GM19455 (cell line): Measurements from ENCODE around the gene SOAT1.
"Not testable (repeated sequence)": the region's sequence is repeated elsewhere in the genome, so short reads cannot be mapped to it uniquely, and the experiment has no call there.

Experiments used
- ATAC-seq: cut with Tn5 transposase; IDR thresholded peaks from one replicate; pipeline ENCODE4 v1.9.1; 2021; ENCODE audit not compliant: unreplicated experiment

Gene SOAT1

DNA sequence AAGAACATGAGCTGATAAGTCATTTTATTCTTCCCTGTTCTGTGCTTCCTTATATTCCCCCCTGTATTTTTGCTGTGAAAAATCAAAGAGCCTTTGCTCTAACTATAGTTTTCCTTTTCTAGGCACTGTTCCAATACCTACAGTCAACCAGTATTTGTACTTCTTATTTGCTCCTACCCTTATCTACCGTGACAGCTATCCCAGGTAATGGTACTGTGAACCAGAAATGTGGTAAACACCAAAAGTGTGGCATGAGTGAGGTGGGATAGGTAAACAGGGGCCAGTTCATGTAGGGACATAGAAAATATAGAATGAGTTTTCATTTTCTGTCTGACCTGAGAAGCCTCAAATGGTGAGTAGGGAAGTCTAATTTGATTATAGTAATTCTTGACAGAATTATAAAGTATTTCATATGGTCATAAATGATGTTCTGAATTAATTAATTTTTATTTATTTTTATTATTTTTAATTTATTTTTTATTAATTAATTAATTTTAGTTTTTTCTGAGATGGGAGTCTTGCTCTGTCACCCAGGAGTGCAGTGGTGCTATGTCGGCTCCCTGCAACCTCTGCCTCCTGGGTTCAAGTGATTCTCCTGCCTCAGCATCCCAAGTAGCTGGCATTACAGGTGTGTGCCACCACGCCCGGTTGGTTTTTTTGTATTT is 49.3 kb downstream of the SOAT1 start:
- ATAC-seq = no peak

- no peak for ATAC-seq
Observed at GRCh38 chr1:179351281-179351680, 57.7 kb downstream of the SOAT1 start.

DNA sequence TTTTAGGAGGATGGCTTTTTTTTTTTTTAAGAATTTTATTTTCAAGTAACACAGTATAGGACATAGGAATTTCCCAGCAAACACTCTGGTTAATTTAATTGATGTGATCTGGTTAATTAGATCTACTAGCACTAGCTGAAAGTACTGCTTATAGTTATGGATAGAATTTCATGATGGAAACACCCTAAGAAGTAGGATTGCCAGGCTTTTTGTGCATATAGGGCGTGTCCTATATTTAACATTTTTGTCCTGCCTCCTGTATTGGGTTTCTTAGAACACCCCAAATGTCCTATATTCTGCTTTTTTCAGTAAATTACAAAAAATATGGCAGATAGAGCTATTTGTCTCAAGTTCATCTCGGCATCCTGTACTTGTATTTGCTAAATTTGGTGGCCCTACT is 58.6 kb downstream of the SOAT1 start:
- no peak for ATAC-seq

- no peak for ATAC-seq
Observed at GRCh38 chr1:179353546-179353945, 59.9 kb downstream of the SOAT1 start.

DNA sequence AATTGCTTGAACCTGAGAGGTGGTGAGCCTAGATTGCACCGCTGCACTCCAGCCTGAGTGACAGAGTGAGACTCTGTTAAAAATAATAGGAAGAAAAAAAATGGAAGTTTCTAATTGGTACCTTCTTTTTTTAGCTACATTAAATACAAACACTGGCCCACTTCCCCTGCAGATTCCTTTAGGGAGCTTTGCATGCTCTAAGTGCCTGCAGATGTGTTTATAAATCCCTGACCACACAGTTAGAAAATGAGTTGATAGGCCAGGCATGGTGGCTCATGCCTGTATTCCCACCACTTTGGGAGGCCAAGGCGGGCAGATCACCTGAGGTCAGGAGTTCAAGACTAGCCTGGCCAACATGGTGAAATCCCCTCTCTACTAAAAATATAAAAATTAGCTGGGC is 68.0 kb downstream of the SOAT1 start:
- ATAC-seq = not testable (repeated sequence)

- peak; percentile 96 for ATAC-seq
Observed at GRCh38 chr1:179365342-179366092, 71.9 kb downstream of the SOAT1 start, which contains the start of gene AXDND1. AXDND1 (plus strand) TSS chr1:179365971; CDS start chr1:179366510, 539 bp downstream.

DNA sequence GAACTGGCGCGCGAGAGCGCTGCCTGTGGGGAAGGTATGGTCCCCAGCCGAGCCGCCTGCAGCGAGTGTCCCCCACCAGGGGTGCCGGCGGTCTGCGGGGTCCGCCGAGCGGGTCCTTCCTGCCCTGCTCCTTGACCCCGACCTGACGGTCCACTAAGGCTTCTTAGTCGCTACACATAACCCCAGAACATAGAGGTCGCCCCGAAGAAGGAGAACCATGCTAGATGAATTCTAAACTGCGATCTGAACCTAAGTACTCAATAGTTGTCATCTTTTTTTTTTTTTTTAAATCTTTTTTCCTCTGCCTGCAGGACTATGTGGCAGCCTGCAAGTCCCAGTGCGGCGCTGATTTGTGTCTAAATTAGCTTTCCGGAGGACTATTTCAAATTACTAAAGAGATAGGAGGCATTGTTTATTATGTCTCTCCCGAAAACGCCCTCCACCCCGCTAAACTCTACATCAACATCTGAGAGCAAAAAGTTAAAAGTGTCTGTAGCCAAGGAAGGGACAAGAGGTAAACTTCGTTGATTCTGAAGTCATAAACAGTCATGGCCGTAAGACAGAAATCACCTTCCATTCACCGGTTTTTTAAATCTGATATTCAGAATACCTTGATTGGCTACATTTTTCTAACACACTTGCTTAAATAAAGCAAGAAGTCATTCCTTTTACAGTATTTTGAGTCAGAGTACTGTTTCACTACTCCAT is 72.7 kb downstream of the SOAT1 start:
- ATAC-seq = peak; percentile 32

DNA sequence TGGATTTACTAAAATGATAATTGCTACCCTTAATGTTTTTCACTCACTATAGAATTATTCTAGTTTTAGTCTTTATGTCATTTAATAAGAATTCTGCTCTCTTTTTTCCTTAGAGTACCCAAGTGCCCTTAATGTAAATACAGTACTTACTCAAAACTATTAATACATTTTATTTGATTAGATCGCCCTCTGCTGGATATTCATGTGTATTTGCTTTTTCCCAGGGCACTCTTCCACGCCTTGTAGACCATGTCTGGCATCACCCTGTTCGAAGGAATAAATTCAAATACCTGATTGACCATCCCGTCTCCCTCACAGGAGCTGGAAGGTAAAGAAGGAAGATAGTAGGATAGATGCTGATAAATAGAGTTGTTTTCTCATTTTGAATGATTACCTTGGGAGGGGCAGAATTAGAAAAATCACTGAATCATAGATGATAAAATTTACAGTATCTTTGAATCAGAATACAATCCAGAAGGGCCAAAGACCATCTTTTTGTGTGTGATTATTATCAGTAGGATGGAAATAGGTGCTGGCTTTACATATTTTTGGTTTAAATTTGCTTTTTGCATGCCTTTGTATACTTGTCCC is 76.2 kb downstream of the SOAT1 start:
- no peak for ATAC-seq

- ATAC-seq = no peak
Observed at GRCh38 chr1:179372160-179372559, 78.6 kb downstream of the SOAT1 start.

- ATAC-seq = no peak
Observed at GRCh38 chr1:179376223-179376622, 82.6 kb downstream of the SOAT1 start.

DNA sequence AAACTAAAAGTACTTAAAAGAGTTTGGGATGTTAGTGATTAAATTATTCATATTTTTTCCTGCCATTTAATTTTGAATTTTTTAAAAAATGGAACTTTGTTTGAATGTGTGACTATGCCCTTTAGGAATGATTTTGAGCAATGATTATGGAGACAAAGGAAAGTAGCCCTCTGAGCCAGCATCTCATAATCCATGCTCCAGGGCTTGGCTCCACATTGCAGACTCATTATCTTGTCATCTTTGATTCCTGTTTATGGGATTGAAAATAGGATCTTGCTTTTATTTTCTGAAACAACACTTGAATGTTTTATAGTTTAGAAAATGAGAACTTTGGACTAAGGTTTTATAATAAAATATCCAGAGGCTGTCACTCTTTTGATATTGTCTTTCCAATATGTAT is 86.7 kb downstream of the SOAT1 start:
- ATAC-seq = no peak

DNA sequence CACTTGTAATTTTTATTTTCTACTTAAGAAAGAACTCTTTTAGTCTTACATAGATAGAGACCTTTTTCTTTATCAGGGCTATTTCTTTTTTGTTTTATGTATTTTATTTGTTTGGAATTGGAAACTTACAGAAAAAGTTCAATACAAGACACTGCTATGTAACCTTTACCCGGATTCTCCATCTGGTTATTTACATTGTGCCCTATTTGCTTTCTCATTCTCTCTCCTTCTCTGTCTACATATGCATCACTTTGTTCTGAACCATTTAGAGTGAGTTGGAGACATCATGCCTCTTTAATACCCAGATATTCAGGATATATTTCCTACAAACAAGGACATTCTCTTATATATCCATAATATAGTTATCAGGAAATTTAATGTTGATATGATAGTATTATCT is 90.4 kb downstream of the SOAT1 start:
- ATAC-seq = no peak

GRCh38 chr1:179385510-179385909 is 91.9 kb downstream of the SOAT1 start:
- ATAC-seq = no peak

GRCh38 chr1:179393721-179394120 is 100.1 kb downstream of the SOAT1 start:
- ATAC-seq = no peak

DNA sequence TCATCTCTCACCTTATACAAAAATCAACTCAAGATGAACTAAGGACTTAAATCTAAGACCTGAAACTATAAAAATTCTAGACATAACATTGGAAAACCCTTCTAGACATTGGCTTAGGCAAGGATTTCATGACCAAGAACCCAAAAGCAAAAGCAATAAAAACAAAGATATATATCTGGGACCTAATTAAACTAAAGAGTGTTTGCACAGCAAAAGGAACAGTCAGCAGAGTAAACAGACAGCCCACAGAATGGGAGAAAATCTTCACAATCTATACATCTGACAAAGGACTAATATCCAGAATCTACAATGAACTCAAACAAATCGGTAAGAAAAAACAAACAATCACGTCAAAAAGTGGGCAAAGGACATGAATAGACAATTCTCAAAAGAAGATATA is 105.8 kb downstream of the SOAT1 start:
- ATAC-seq = not testable (repeated sequence)
